Activated CD4-positive, alpha-beta T cell treated with anti-CD3 and anti-CD28 coated beads, Interleukin-2, amount 50 U/mL, for 1 hour (primary cell): ENCODE measurements around the gene PTPA.
"Not testable (repeated sequence)": the region's sequence is repeated elsewhere in the genome, so short reads cannot be mapped to it uniquely, and the experiment has no call there.

Experiments used
- DNase-seq: peaks from one replicate; pipeline ENCODE4 v3.0.0-alpha.2; 2020

Gene PTPA

DNA sequence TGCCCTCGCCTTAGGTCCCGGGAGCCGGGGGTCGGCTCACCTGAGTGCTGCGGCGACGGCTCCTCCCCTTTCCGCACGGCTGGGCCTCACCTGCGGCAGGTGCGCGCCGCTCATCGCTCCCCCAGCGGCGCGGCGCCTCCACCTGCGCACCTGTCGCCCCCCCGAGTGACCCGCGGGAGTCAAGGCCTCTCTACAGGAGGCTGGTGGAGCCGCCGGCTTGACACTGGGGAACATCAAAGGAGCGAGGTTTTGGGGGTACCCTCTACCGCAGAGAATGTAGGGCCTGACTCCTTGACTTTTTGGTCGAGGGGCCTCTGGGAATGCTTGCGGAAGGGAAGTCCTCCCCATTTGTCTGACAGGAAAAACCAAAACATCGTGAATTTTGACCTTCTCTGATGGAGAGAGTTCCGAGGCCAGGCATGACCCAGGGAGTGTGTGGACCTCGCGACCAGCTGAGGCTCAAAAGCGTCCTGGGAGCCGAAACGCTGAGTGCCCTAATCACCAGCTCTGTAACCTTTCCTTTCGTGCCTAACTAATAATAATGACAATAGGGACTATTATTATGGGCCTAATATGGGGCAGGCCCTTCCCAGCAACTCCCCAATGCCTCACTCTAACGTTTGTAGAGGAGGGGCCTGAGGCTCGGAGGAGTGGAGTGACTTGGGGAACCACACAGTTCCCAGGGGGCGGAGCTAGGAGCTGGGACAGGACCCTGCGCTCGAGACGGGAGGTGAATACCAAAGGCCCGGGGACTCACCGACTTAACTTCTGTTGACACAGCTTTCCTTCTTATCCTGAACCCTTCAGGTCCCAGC, 67.6 kb downstream of the PTPA start:
- no peak for DNase-seq

DNA sequence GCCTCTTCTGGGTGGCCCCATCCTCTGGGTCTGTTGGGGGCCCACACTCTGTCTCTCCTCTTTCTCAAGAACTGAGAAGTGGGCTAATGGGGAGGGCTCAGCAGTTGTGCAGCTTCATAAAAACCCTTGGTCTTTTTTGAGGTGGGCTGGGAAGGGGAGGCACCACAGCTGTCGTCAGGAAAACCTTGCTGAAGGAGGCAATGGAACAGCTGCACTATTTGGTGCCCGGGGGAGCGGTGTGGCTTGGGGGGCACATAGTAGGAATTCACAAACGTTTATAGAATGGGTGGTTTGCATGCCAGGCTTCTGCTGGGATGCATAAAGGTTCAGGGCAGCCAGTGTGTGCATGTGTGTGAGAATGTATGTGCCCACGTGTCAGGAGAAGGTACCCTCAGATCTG, 70.0 kb downstream of the PTPA start:
- no peak for DNase-seq

DNA sequence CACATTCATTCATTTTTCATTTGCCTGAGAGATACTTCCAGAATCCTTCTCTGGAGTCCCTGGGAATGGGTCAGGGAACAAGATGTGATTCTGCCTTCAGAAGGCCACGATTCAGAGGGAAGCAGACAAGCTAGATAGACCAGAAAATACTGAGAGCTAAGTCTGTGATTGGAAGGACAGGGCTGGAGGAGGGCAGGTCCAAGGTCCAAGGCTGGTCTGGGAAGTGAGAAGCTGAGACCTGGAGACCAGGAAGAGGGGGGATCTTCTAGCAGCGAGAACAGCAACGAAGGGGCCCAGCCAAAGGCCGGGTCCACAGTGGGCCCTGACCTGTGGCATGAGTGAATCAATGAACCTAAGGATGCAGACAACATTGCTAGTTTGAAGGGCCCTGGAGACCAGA, 70.9 kb downstream of the PTPA start:
- DNase-seq = no peak

DNA sequence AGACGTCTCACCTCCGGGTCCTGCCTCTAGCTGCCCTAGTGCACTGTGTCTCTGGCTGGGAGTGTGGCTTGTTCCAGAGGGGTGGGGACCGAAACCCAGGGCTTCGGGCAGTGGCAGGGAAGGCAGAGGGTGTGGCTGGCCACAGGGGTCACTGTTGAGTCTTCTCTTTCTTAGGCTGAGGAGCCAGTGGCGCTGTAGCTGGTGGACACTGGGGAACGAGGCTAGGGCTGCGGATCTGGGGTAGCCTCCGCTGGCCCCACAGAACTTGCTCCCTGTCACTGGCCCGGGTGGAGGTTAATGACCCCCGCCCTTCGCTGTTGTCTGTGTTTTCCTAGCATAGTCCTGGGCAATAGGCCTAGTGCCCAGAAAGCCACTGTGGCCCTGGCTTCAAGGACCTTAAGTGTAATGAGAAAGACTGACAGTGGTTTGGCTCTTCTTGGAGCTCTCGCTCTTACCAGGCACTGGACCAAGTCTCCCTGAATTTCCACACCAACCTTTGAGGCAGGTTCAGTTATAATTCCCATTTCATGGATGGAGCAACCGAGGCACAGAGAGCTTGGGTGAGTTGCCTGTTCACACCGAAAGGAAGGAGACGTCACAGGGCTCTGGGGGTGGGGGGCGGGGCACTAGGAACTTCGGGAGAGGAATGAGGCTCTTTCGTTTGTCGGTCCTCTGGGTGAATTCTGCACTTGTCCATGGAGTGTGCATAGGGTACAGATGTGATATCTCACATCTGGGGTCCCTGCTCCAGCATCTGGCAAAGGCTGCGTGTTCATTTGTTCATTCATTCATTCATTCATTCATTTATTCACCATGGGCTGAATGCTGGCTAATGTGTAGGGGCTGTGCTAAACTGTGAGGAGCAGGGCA, 71.6 kb downstream of the PTPA start:
- no peak for DNase-seq

DNA sequence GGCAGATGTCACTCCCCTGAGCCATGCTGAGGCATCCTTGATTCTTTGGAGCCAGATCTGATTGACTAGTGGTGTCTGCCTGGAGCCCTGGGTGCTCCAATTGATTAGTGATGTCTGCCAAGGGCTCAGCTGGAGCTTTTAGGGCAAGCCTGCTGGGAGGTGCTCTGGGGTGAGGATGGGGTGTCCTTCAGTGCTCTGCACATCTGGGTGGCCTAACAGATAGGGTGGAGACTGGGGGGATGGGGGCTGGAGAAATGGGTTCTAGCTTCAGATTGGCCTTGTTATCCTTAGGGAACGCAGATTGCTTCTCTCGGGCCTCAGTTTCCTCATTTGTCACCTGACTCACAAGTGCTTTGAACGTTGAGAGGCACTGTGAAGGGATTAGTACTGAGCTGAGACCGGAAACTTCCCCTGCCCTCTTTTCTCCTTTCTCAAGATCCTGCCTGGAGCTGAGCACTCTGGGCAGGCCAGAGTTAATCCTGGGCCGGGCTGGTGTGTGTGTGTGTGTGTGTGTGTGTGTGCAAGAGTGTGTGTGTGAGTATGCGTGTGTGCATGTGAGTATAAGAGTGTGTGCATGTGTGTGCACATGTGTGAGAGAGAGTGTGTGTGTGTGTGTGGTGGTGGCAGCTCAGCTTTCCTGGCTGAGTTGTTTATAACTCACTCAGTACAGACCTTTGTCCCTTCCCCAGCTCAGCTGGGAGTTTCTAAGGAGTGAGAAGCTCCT, 72.4 kb downstream of the PTPA start:
- no peak for DNase-seq

DNA sequence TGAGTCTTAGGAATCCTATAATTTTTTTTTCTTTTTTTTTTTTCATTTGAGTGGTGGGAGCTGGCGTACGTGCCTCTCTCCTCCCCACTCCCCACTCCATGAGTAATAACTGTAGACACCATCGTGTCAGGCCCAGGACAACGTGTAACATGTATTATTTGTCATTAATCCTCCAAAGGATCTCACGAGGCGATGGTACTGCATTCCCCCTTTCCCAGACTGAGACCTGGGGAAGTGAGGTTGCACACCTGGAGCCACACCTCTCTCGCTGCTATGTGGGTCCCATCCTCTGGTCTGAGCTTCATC, 73.0 kb downstream of the PTPA start:
- no peak for DNase-seq

DNA sequence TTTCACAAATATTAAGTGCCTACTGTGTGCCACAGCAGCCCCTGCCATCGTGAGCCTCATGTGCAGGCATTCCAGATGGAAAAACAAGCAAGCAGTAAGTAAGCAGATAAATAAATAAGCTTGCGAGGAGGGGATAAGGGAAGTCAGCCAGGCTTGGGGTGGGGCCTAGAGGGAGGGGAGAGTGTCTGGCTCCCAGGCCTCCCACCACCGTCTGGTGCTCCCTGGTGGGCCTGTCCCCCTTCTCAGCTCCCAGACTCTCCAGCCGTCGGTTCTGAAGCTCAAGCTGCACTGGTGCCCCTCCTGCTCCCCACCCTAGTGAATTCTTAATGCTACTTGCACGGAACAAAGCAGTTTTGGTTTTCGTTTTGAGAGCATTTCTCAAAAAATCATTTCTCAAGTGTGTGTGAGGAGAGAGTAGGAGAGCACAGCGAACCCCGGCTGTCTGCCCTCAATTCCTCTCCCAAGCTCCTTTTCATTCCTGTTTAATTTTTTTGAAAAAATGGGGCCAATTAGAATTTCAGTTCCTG, 73.4 kb downstream of the PTPA start:
- DNase-seq = no peak

DNA sequence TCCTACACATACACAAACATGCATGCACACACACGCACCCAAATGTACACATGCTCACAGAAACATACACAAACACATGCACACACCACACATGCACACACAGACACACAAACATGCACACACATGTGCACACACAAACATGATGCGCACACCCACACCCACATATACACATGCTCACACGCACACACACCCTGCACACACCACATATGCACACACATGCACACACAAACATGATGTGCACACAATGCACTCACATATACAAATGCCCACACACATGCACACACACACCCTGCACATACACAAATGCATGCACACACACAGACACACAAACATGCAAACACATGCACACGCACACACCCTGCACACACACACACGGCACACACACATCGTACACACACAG, 74.2 kb downstream of the PTPA start:
- DNase-seq = no peak

DNA sequence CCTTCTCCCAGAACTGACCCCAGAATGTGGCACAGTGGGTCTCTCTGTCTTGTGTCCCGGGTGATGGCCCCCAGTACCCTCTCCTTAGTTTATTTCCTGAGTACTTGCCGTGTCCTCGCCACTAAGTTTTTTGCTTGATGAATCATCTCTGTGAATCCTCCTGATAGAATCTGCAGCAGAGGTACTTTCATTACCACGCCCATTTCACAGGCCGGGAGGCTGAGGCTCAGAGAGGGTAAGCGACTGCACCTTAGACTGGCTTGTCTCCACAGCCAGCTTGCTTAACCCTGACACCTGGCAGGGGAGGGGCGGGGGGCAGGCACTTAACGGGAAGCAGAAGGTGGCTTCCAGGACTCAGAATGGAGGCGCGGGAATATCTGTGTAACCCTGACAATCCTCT, 74.8 kb downstream of the PTPA start:
- no peak for DNase-seq

DNA sequence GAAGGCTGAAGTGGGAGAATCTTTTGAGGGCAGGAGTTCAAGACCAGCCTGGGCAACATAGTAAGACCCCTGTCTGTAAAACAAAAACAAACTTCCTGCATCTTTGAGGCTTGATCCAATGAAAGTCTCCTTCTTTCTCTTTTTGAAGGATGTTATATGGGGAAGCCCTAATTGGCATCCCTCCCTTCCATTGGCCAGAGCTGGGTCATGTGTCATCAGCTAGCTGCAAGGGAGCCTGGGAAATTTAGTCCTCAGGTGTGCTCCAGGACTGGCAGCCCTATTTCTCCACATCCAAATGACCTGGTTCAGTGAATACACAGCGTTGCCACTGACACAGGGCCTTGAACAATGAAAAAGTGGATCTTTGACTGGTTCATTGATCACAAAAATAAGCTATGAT, 75.8 kb downstream of the PTPA start:
- no peak for DNase-seq

DNA sequence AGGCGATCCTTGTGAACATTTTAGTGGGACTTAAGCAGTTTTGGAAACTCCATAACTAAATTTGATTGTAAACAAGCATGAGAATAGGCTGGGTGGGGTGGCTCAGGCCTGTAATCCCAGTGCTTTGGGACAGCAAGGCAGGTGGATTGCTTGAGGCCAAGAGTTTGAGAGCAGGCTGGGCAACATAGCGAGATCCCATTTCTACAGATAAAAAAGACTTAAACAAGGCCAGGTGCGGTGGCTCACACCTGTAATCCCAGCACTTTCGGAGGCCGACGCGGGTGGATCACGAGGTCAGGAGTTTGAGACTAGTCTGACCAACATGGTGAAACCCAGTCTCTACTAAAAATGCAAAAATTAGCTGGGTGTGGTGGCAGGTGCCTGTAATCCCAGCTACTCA, 78.8 kb downstream of the PTPA start:
- DNase-seq = not testable (repeated sequence)

DNA sequence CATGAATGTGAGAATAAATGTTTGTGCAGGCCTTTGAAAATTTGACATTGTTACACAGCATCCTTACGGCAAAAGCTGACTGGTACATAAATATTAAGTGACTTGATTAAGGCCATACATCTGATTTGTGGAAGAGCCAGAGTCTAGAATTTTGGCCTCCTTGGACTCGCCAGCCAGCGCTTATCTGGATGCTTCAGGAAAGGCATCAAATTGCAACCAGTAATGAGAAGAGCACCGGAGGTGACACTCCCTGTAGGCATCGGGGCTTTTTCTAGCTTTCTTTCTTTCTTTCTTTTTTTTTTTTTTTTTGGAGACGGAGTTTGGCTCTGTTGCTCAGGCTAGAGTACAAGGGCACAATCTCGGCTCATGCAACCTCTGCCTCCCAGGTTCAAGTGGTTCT, 80.0 kb downstream of the PTPA start:
- no peak for DNase-seq

DNA sequence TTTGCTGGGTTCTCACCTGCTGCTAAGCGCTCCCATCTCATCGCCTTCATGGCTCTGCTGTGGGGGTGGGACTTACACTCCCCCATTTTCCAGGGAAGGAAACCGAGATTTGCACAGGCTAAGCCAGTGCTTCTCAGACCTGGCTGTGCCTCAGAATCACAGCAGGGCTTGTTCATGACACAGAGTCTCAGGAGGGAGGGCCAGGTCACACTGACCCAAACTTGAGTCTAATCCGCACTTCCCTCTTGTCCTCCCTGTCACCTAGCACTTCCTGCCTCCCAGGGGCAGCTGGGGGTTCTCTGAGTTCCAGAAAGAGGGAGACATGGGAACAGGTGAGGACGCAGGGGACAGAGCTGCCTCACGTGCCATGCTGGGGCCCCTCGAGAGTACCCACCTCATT, 82.4 kb downstream of the PTPA start:
- no peak for DNase-seq

DNA sequence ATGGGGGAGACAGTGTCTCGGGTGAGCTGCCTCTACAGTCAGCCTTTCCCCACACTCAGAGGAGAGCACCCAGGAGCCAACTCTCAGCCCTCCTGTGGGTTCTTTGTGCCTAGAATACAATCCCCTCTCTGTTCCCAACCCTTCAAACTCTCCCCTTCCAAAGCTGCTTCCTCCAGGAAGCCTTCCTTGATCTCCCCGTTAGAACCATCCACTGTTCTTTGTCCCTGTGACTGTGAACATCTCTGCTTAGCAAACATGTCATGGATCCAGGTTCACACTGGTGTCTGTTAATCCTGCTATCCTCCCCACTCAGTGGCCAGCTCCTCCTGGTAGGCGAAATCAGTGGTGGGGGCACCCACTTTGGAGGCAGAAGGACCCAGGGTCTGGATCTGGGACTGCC, 83.0 kb downstream of the PTPA start:
- no peak for DNase-seq

DNA sequence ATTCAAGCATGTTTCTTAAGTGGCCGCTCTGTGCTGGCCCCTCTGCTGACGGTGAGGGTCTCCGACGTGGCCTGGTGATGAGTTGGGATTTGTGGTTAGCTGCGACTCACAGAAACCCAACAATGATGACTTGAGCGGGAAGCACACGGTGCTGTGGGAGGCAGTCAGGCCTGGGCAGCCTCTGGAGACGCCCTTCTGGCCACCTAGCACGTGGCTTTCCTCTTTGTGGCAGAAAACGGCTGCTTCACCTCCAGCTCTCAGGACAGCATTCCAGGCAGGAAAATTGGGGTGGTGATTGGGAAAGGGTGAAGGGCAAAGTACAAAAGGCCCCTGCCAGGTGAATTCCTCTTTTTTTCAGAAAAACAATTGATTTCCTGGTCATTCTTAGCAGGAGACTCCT, 84.4 kb downstream of the PTPA start:
- DNase-seq = no peak

DNA sequence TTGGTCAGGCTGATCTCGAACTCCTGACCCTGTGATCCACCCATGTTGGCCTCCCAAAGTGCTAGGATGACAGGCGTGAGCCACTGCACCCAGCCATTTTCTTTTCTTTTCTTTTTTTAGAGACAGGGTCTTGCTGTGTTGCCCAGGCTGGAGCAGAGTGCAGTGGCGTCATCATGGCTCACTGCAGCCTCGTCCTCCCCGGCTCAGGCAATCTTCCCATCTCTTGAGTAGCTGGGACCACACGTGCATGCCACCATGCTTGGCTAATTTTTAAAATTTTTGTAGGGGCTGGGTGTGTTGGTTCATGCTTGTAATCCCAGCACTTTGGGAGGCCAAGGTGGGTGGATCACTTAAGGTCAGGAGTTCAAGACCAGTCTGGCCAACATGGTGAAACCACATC, 85.8 kb downstream of the PTPA start:
- DNase-seq = not testable (repeated sequence)

DNA sequence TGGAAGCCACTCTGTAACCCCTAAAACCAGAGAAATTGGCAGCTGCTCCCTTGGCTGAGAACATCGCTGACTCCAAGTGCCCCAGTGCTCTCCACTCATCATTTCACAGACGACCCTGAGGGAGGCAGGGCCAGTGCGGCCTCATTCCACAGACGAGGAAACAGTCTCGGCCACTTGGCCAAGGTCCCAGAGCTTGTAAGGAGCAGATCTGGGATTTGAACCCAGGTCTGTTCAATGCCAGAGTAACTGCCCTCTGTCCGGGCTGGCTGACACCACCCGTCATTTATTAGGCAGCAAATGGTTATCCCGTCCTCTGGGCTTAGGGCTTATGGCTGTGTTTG, 86.7 kb downstream of the PTPA start:
- DNase-seq = no peak
